Urinary bladder (tissue), 4 donors: ENCODE data around the gene CFL2. TPM values are rescaled to one million over a fixed set of nuclear protein-coding genes. Genes with fewer than 3 reads are reported as not detected.
"Not testable (repeated sequence)": the region's sequence is repeated elsewhere in the genome, so short reads cannot be mapped to it uniquely, and the experiment has no call there.

Experiments used
- DNase-seq: peaks from one replicate; pipeline ENCODE4 v3.0.0-alpha.2; 2015; ENCODE audit errors: extremely low spot score
- H3K27ac ChIP-seq: one replicate; pipeline ENCODE4 v1.5.1; 2013; ENCODE audit warnings: low read depth, mild to moderate bottlenecking, moderate library complexity
- H3K36me3 ChIP-seq: one replicate; pipeline ENCODE4 v1.6.1; 2013; ENCODE audit warnings: mild to moderate bottlenecking, moderate library complexity; ENCODE audit not compliant: insufficient read depth
- H3K4me1 ChIP-seq: one replicate; pipeline ENCODE4 v1.6.1; 2013; ENCODE audit warnings: mild to moderate bottlenecking, moderate library complexity; ENCODE audit not compliant: insufficient read depth
- H3K4me3 ChIP-seq: one replicate; pipeline ENCODE4 v1.5.1; 2013; ENCODE audit warnings: low read depth, low read length
- WGBS: extraction: QIAGEN DNeasy Blood & Tissue Kit; methylation state at CpG from one replicate; pipeline ENCODE4 v1.1.7; 2013; 5-methylcytosine and 5-hydroxymethylcytosine counted together
- polyA plus RNA-seq: library from polyadenylated mRNA; stranded (reverse); fragments of 200-250 nt; gene quantifications from one replicate; pipeline ENCODE4 v1.2.3, GENCODE V29; 2013
- total RNA-seq: library from RNA; depleted of rRNA; stranded (reverse); fragments of >200 nt; gene quantifications from one replicate; pipeline ENCODE4 v1.2.3, GENCODE V29; 2014
- donor health status: healthy with polysubstance abuse.
- donor health status: healthy.

The CFL2 gene
- total RNA-seq (296 TPM), polyA plus RNA-seq (176 TPM)

- Histone ChIP-seq H3K27ac (peak within 1 kb of the TSS; percentile 97), H3K4me3 (peak within 1 kb of the TSS; percentile 87), H3K4me1 (peaks cover 2% of the 10 kb centered on the region), H3K36me3 (no peaks in the 10 kb centered on the region)
- under 1% methylated on average over 76 of the region's 76 CpGs for WGBS
- no peak for DNase-seq
These were observed at the start of gene CFL2 for GRCh38 chr14:34714320-34715126. TSS of gene CFL2 (minus strand) at chr14:34714593. CDS start at chr14:34714540, 53 bp downstream.

- Histone ChIP-seq H3K36me3 (peaks cover 3% of the 10 kb centered on the region), H3K4me1 (no peaks in the 10 kb centered on the region), H3K4me3 (no peak overlapping the region), H3K27ac (no peak overlapping the region)
- 96% methylated on average over 2 of the region's 2 CpGs for WGBS
- DNase-seq = no peak
These were observed 40.8 kb upstream of the CFL2 start for GRCh38 chr14:34755215-34755614.

GRCh38 chr14:34754687-34755086 lies 40.3 kb upstream of the CFL2 start:
- WGBS = 96% methylated on average over 1 of the region's 1 CpG
- H3K27ac ChIP-seq = no peak overlapping the region
- no peaks in the 10 kb centered on the region for H3K4me1 ChIP-seq
- DNase-seq = no peak
- peaks cover 3% of the 10 kb centered on the region for H3K36me3 ChIP-seq
- H3K4me3 ChIP-seq = no peak overlapping the region

- Histone ChIP-seq H3K4me3 (no peak overlapping the region), H3K27ac (no peak overlapping the region), H3K4me1 (no peaks in the 10 kb centered on the region), H3K36me3 (no peaks in the 10 kb centered on the region)
- DNase-seq = no peak
These were observed 36.3 kb upstream of the CFL2 start for GRCh38 chr14:34750670-34751069.

GRCh38 chr14:34750233-34750632 lies 35.8 kb upstream of the CFL2 start:
- Histone ChIP-seq H3K27ac (no peak overlapping the region), H3K36me3 (no peaks in the 10 kb centered on the region), H3K4me3 (no peak overlapping the region), H3K4me1 (no peaks in the 10 kb centered on the region)
- DNase-seq = no peak
- 96% methylated on average over 2 of the region's 2 CpGs for WGBS

- Histone ChIP-seq H3K4me1 (no peaks in the 10 kb centered on the region), H3K27ac (no peak overlapping the region), H3K4me3 (no peak overlapping the region), H3K36me3 (no peaks in the 10 kb centered on the region)
- DNase-seq = no peak
- 86% methylated on average over 6 of the region's 6 CpGs for whole genome bisulfite sequencing
These were observed 35.0 kb upstream of the CFL2 start for GRCh38 chr14:34749408-34749807.

- no peaks in the 10 kb centered on the region for H3K36me3 ChIP-seq
- WGBS = 82% methylated on average over 8 of the region's 8 CpGs
- H3K4me3 ChIP-seq = no peak overlapping the region
- no peak overlapping the region for H3K27ac ChIP-seq
- no peak for DNase-seq
- no peaks in the 10 kb centered on the region for H3K4me1 ChIP-seq
These were observed 28.1 kb upstream of the CFL2 start for GRCh38 chr14:34742270-34743115.

- no peaks in the 10 kb centered on the region for H3K36me3 ChIP-seq
- no peak overlapping the region for H3K27ac ChIP-seq
- 52% methylated on average over 1 of the region's 1 CpG for WGBS
- no peak for DNase-seq
- no peak overlapping the region for H3K4me3 ChIP-seq
- H3K4me1 ChIP-seq = no peaks in the 10 kb centered on the region
These were observed 27.4 kb upstream of the CFL2 start for GRCh38 chr14:34741840-34742239.

GRCh38 chr14:34740139-34740538 lies 25.7 kb upstream of the CFL2 start:
- not testable (repeated sequence) for H3K4me3 ChIP-seq, H3K4me1 ChIP-seq, H3K27ac ChIP-seq, H3K36me3 ChIP-seq, DNase-seq
- 83% methylated on average over 6 of the region's 6 CpGs for WGBS

- not testable (repeated sequence) for H3K36me3 ChIP-seq, H3K4me3 ChIP-seq, DNase-seq
These were observed 22.7 kb upstream of the CFL2 start for GRCh38 chr14:34737079-34737478.

GRCh38 chr14:34733245-34733644 lies 18.9 kb upstream of the CFL2 start:
- no peak for DNase-seq
- no peaks in the 10 kb centered on the region for H3K4me1 ChIP-seq
- H3K27ac ChIP-seq = no peak overlapping the region
- H3K36me3 ChIP-seq = no peaks in the 10 kb centered on the region
- WGBS = 35% methylated on average over 3 of the region's 3 CpGs
- no peak overlapping the region for H3K4me3 ChIP-seq

More at GRCh38 chr14:34737079-34737478, 22.7 kb upstream of the CFL2 start:
- 89% methylated on average over 4 of the region's 4 CpGs for WGBS
- not testable (repeated sequence) for H3K27ac ChIP-seq, H3K4me1 ChIP-seq

- Histone ChIP-seq H3K27ac (no peak overlapping the region), H3K36me3 (no peaks in the 10 kb centered on the region), H3K4me1 (no peaks in the 10 kb centered on the region), H3K4me3 (no peak overlapping the region)
- DNase-seq = no peak
- 87% methylated on average over 4 of the region's 4 CpGs for WGBS
These were observed 18.4 kb upstream of the CFL2 start for GRCh38 chr14:34732802-34733201.

GRCh38 chr14:34723867-34724266 lies 9.5 kb upstream of the CFL2 start:
- Histone ChIP-seq H3K4me1 (no peaks in the 10 kb centered on the region), H3K27ac (no peak overlapping the region), H3K4me3 (no peak overlapping the region), H3K36me3 (no peaks in the 10 kb centered on the region)
- 91% methylated on average over 3 of the region's 3 CpGs for WGBS
- no peak for DNase-seq
